ENCODE data around the gene IGHMBP2.

GRCh38 chr11:68924073-68924925 is 20.6 kb downstream of the IGHMBP2 start:
- no peak for TF ChIP-seq CTCF (conservative IDR thresholded peaks at IDR 0.05)
- no peak for TF ChIP-seq ZFX (IDR thresholded peaks at IDR 0.05)

All from C4-2B (cell line).